Activated naive CD8-positive, alpha-beta T cell treated with anti-CD3 and anti-CD28 coated beads, Interleukin-2, amount 10 ng/mL, durations not matched to agents 7 days and 5 days (primary cell): Measurements from ENCODE around the gene FRY. TPM values are rescaled to one million over a fixed set of nuclear protein-coding genes. Genes with fewer than 3 reads are reported as not detected.

Experiments
- ATAC-seq: fragments of 150-1000 bp; cut with Tn5 transposase; one replicate; pipeline ENCODE4 v1.10.0; 2021; ENCODE audit warnings: low read depth, moderate library complexity
- POLR2A ChIA-PET: fragments of 350-600 bp; sonication (Branson Sonifier 250); formaldehyde crosslinking; loops from one replicate; lab custom pipeline; 2021; ENCODE audit warnings: antibody characterized with exemption; lab: Charles Lee
- DNase-seq: peaks from one replicate; pipeline ENCODE4 v3.0.0; 2021
- H3K27ac Mint-ChIP-seq: one replicate; pipeline ENCODE4 v1.8.0; 2022; ENCODE audit warnings: mild to moderate bottlenecking, mixed read lengths
- H3K27me3 Mint-ChIP-seq: one replicate; pipeline ENCODE4 v1.8.0; 2022; ENCODE audit warnings: mild to moderate bottlenecking, moderate library complexity, mixed read lengths
- H3K36me3 Mint-ChIP-seq: one replicate; pipeline ENCODE4 v1.8.0; 2021; ENCODE audit warnings: mild to moderate bottlenecking, mixed read lengths
- H3K4me1 Mint-ChIP-seq: one replicate; pipeline ENCODE4 v1.8.0; 2021; ENCODE audit warnings: mixed read lengths
- H3K4me3 Mint-ChIP-seq: one replicate; pipeline ENCODE4 v1.8.0; 2022; ENCODE audit warnings: mild to moderate bottlenecking, moderate library complexity, mixed read lengths
- H3K9me3 Mint-ChIP-seq: one replicate; pipeline ENCODE4 v1.8.0; 2021; ENCODE audit warnings: mixed read lengths
- total RNA-seq, 2 experiments: library from RNA; stranded (reverse); gene quantifications; one replicate each; pipeline ENCODE4 v1.2.3, GENCODE V29; 2021

The FRY gene
- total RNA-seq, 2 experiments from 2014 or later, result 1.4 to 3.2 TPM

GRCh38 chr13:32086791-32087441, 55.3 kb downstream of the FRY start:
- peaks cover 10% of the 10 kb centered on the region for H3K27me3 Mint-ChIP-seq
- no peak overlapping the region for H3K4me3 Mint-ChIP-seq
- no peaks in the 10 kb centered on the region for H3K4me1 Mint-ChIP-seq
- POLR2A ChIA-PET, result no interaction called here
- H3K9me3 Mint-ChIP-seq, result no peaks in the 10 kb centered on the region
- ATAC-seq, result no peak
- H3K36me3 Mint-ChIP-seq, result no peaks in the 10 kb centered on the region
- DNase-seq, result no peak
- no peak overlapping the region for H3K27ac Mint-ChIP-seq

GRCh38 chr13:32087955-32088747, 56.6 kb downstream of the FRY start:
- no peaks in the 10 kb centered on the region for H3K4me1 Mint-ChIP-seq
- no peaks in the 10 kb centered on the region for H3K36me3 Mint-ChIP-seq
- H3K4me3 Mint-ChIP-seq, result no peak overlapping the region
- DNase-seq (no peak), ATAC-seq (no peak)
- H3K9me3 Mint-ChIP-seq, result no peaks in the 10 kb centered on the region
- peaks cover 9% of the 10 kb centered on the region for H3K27me3 Mint-ChIP-seq
- no peak overlapping the region for H3K27ac Mint-ChIP-seq
- POLR2A ChIA-PET, result no interaction called here

DNA sequence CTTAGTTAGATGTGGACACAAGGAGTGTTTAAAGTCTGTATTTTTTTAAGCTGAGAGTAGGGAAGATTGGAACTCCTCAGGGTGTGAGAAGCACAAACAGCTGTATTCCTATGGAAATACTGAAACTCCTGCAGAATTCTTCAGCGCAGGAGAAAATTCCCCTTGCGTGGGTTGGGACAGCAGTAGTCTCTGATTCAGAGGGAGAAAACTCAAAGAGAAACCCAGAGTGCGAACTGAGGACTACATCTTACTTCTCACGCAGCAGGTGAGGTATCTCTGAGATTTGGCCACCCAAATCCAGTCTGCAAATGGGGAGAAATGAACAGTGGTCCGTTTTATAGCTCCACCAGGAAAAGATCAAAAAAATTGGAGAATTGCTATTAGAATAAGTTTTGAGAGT, 60.9 kb downstream of the FRY start:
- ATAC-seq (no peak), DNase-seq (no peak)
- no peaks in the 10 kb centered on the region for H3K36me3 Mint-ChIP-seq
- H3K4me3 Mint-ChIP-seq, result no peak overlapping the region
- peaks cover 8% of the 10 kb centered on the region for H3K27me3 Mint-ChIP-seq
- POLR2A ChIA-PET, result no interaction called here
- no peaks in the 10 kb centered on the region for H3K9me3 Mint-ChIP-seq
- no peaks in the 10 kb centered on the region for H3K4me1 Mint-ChIP-seq
- no peak overlapping the region for H3K27ac Mint-ChIP-seq

- Mint-ChIP-seq H3K27ac (no peak overlapping the region), H3K9me3 (no peaks in the 10 kb centered on the region), H3K27me3 (peaks cover 9% of the 10 kb centered on the region), H3K4me3 (no peak overlapping the region), H3K4me1 (no peaks in the 10 kb centered on the region), H3K36me3 (no peaks in the 10 kb centered on the region)
- POLR2A ChIA-PET, result no interaction called here
- ATAC-seq, result no peak
- DNase-seq, result no peak
Measured at GRCh38 chr13:32093006-32093405, 61.4 kb downstream of the FRY start.

- ATAC-seq (no peak), DNase-seq (no peak)
- Mint-ChIP-seq H3K36me3 (no peaks in the 10 kb centered on the region), H3K4me1 (no peaks in the 10 kb centered on the region), H3K9me3 (no peaks in the 10 kb centered on the region), H3K27me3 (peaks cover 2% of the 10 kb centered on the region), H3K4me3 (no peak overlapping the region), H3K27ac (no peak overlapping the region)
- POLR2A ChIA-PET, result no interaction called here
Measured at GRCh38 chr13:32098272-32098671, 66.7 kb downstream of the FRY start.

- H3K27me3 Mint-ChIP-seq, result peaks cover 2% of the 10 kb centered on the region
- no peak for DNase-seq
- H3K27ac Mint-ChIP-seq, result no peak overlapping the region
- no peak overlapping the region for H3K4me3 Mint-ChIP-seq
- POLR2A ChIA-PET, result no interaction called here
- peaks cover 1% of the 10 kb centered on the region for H3K9me3 Mint-ChIP-seq
- ATAC-seq, result no peak
- no peaks in the 10 kb centered on the region for H3K36me3 Mint-ChIP-seq
- H3K4me1 Mint-ChIP-seq, result no peaks in the 10 kb centered on the region
Measured at GRCh38 chr13:32105653-32106313, 74.2 kb downstream of the FRY start.

DNA sequence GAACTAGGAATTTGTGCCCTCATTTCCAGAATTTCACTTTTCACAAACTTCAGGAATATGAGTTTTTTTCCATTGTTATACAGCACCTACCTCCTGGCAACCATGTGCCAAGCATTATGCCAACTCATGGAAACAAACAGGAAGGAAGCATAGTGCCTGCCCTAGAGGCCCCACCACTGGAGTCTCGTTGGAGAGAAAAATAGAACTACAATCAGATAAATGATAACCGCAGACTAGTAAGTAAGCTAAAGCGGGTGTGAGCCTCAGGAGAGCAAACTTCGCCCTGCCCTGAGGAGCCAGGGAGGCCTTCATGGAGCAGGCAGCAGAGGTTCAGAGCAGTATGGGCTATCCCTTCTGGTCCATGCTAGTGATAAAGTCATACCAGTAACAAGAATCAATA, 75.9 kb downstream of the FRY start:
- Mint-ChIP-seq H3K4me1 (no peaks in the 10 kb centered on the region), H3K27ac (no peak overlapping the region), H3K27me3 (peaks cover 2% of the 10 kb centered on the region), H3K36me3 (no peaks in the 10 kb centered on the region), H3K9me3 (peaks cover 1% of the 10 kb centered on the region), H3K4me3 (no peak overlapping the region)
- DNase-seq, result no peak
- ATAC-seq, result no peak
- POLR2A ChIA-PET, result no interaction called here

GRCh38 chr13:32107973-32108372, 76.4 kb downstream of the FRY start:
- no peaks in the 10 kb centered on the region for H3K36me3 Mint-ChIP-seq

DNA sequence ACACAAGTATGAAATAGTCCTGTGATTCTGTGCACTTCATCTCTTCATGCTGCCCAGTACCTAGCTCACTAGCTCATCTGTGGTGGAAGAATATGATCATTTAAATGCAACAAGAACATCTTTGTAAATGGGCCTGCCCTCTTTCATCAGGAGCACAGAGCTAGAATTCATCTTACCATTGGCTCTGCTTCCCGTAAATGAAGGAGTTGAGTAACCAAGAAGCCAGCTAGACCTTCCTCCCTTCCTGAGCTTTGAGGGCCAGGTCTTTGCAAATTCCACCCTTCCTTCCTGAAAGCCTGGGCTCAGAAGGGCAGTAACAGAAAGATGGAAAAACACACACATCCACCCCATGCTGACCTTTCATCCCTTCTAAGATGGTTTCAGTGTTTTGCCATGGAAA, 82.0 kb downstream of the FRY start:
- Mint-ChIP-seq H3K4me3 (no peak overlapping the region), H3K27me3 (no peaks in the 10 kb centered on the region), H3K36me3 (no peaks in the 10 kb centered on the region), H3K9me3 (no peaks in the 10 kb centered on the region), H3K27ac (no peak overlapping the region), H3K4me1 (peaks cover 5% of the 10 kb centered on the region)
- POLR2A ChIA-PET, result no interaction called here
- ATAC-seq, result no peak
- DNase-seq, result no peak

More at GRCh38 chr13:32107973-32108372, 76.4 kb downstream of the FRY start:
- DNase-seq (no peak), ATAC-seq (no peak)
- H3K27ac Mint-ChIP-seq, result no peak overlapping the region
- H3K27me3 Mint-ChIP-seq, result peaks cover 2% of the 10 kb centered on the region
- H3K9me3 Mint-ChIP-seq, result peaks cover 1% of the 10 kb centered on the region
- H3K4me1 Mint-ChIP-seq, result no peaks in the 10 kb centered on the region
- POLR2A ChIA-PET, result no interaction called here
- H3K4me3 Mint-ChIP-seq, result no peak overlapping the region

- DNase-seq (no peak), ATAC-seq (no peak)
- Mint-ChIP-seq H3K36me3 (no peaks in the 10 kb centered on the region), H3K4me1 (peaks cover 5% of the 10 kb centered on the region), H3K4me3 (no peak overlapping the region), H3K27me3 (no peaks in the 10 kb centered on the region), H3K9me3 (no peaks in the 10 kb centered on the region), H3K27ac (no peak overlapping the region)
- POLR2A ChIA-PET, result no interaction called here
Measured at GRCh38 chr13:32114284-32114950, 82.8 kb downstream of the FRY start.

- POLR2A ChIA-PET, result no interaction called here
- no peak overlapping the region for H3K27ac Mint-ChIP-seq
- no peak for ATAC-seq
Measured at GRCh38 chr13:32115066-32115465, 83.5 kb downstream of the FRY start.

GRCh38 chr13:32116210-32116609, 84.6 kb downstream of the FRY start:
- no peak overlapping the region for H3K4me3 Mint-ChIP-seq
- no peaks in the 10 kb centered on the region for H3K27me3 Mint-ChIP-seq
- DNase-seq, result no peak
- no peak overlapping the region for H3K27ac Mint-ChIP-seq
- H3K9me3 Mint-ChIP-seq, result no peaks in the 10 kb centered on the region
- ATAC-seq, result no peak
- no peaks in the 10 kb centered on the region for H3K36me3 Mint-ChIP-seq
- H3K4me1 Mint-ChIP-seq, result peaks cover 5% of the 10 kb centered on the region
- POLR2A ChIA-PET, result no interaction called here

More at GRCh38 chr13:32115066-32115465, 83.5 kb downstream of the FRY start:
- H3K4me1 Mint-ChIP-seq, result peaks cover 5% of the 10 kb centered on the region
- no peaks in the 10 kb centered on the region for H3K9me3 Mint-ChIP-seq
- H3K4me3 Mint-ChIP-seq, result no peak overlapping the region
- no peaks in the 10 kb centered on the region for H3K36me3 Mint-ChIP-seq
- no peaks in the 10 kb centered on the region for H3K27me3 Mint-ChIP-seq
- DNase-seq, result no peak

GRCh38 chr13:32117001-32117400, 85.4 kb downstream of the FRY start:
- no peak for DNase-seq
- Mint-ChIP-seq H3K27ac (no peak overlapping the region), H3K36me3 (no peaks in the 10 kb centered on the region), H3K4me1 (peaks cover 5% of the 10 kb centered on the region), H3K9me3 (no peaks in the 10 kb centered on the region), H3K4me3 (no peak overlapping the region), H3K27me3 (no peaks in the 10 kb centered on the region)
- POLR2A ChIA-PET, result no interaction called here
- ATAC-seq, result no peak
